Measurements from ENCODE around the gene TMPRSS6. TPM values are rescaled to one million over a fixed set of nuclear protein-coding genes. Genes with fewer than 3 reads are reported as not detected.

TMPRSS6 gene
- total and polyA plus RNA-seq, 2 of the 8 experiments (the other 6 are each of a cell fraction or from before 2014, with no cell fraction given): 0.02 TPM; not detected in 1

- H3K9ac ChIP-seq (replicated peaks in 1 of 4; ENCODE audit: extremely low read depth in 1 of 4, low read depth in 3 of 4, low read length in 3 of 4): no peak overlapping the region
- CTCF ChIA-PET (ENCODE audit: partially characterized antibody): interaction anchor here (0.7 to 2.8 kb wide), 11 partner anchors 12 to 196 kb away, joined by 3 to 11 read pairs (median 4); no protein-coding TSS in a partner anchor
Measured at GRCh38 chr22:37121887-37122591, 12.5 kb upstream of the TMPRSS6 start.

More at GRCh38 chr22:37121887-37122591, 12.5 kb upstream of the TMPRSS6 start:
- no peaks in the 10 kb centered on the region for H3K23me2 ChIP-seq (ENCODE audit: low read depth, low read length)
- no peak for FAIRE-seq
- WGBS, 2 experiments (ENCODE audit: extremely low coverage in 1 of 2, insufficient coverage in 1 of 2, insufficient read length in 1 of 2, insufficient replicate concordance in 2 of 2, low coverage in 1 of 2, low lambda C conversion rate in 2 of 2, missing lambda C conversion rate in 1 of 2): 77% methylated on average over 15 of the region's 15 CpGs; no CpG with 5 or more reads in 1 of the 2 experiments
- H3K9me3 ChIP-seq (ENCODE audit: insufficient read depth in 2 of 2, low read depth in 1 of 2, low read length in 1 of 2): no peaks in the 10 kb centered on the region
- H3K27me3 ChIP-seq (replicated peaks in 1 of 4; ENCODE audit: control insufficient read depth in 3 of 4, extremely low read depth in 1 of 4, insufficient read depth in 3 of 4, low read length in 3 of 4): 0 out of 7 replicates have a peak, but pooled peaks cover 0 to 2% (median 0%) of the 10 kb centered on the region in 4 experiments
- H3K4ac ChIP-seq (replicated peaks; ENCODE audit: insufficient read length, low read depth, low read length): no peak overlapping the region
- POLR2A ChIA-PET (ENCODE audit: partially characterized antibody): no interaction called here
- H2BK120ac ChIP-seq (replicated peaks; ENCODE audit: low read depth, low read length): no peak overlapping the region
- no peak overlapping the region for H3K23ac ChIP-seq (ENCODE audit: insufficient read length)
- H2BK15ac ChIP-seq (ENCODE audit: low read length): no peak overlapping the region
- H4K20me1 ChIP-seq (replicated peaks in 1 of 2; ENCODE audit: control insufficient read depth in 1 of 2, insufficient read depth in 2 of 2, low read length in 2 of 2): no peaks in the 10 kb centered on the region
- TF ChIP-seq SIN3A (conservative IDR thresholded peaks at IDR 0.05 in 1 of 2, IDR thresholded peaks at IDR 0.05 in 1 of 2; ENCODE audit: low read depth in 1 of 2, low read length in 2 of 2) (no peak), RFX5 (IDR thresholded peaks at IDR 0.05; ENCODE audit: borderline replicate concordance, low read depth, low read length) (no peak), TAF1 (IDR thresholded peaks at IDR 0.05; ENCODE audit: low read depth, low read length) (no peak), GABPA (IDR thresholded peaks at IDR 0.05; ENCODE audit: borderline replicate concordance, insufficient read depth, low read length) (no peak), RBBP5 (IDR thresholded peaks at IDR 0.05; ENCODE audit: borderline replicate concordance, low read depth, low read length) (no peak), GTF2F1 (IDR thresholded peaks at IDR 0.05; ENCODE audit: borderline replicate concordance, low read depth, low read length) (no peak), NANOG (IDR thresholded peaks at IDR 0.05; ENCODE audit: insufficient read depth, low read depth, low read length, poor library complexity, severe bottlenecking) (no peak)
- TF ChIP-seq, protein P1, sequence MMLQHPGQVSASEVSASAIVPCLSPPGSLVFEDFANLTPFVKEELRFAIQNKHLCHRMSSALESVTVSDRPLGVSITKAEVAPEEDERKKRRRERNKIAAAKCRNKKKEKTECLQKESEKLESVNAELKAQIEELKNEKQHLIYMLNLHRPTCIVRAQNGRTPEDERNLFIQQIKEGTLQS (IDR thresholded peaks at IDR 0.05; ENCODE audit: insufficient read depth, low read depth, low read length): no peak
- H2AK5ac ChIP-seq (ENCODE audit: low read depth, low read length): no peak overlapping the region
- H3K79me2 ChIP-seq (ENCODE audit: control insufficient read depth in 1 of 2, insufficient read depth in 2 of 2, low read length in 2 of 2): no peaks in the 10 kb centered on the region
- no peak overlapping the region for H4K8ac ChIP-seq (ENCODE audit: extremely low read depth, insufficient read depth, low read length)
- no peak overlapping the region for H2BK5ac ChIP-seq (ENCODE audit: low read depth, low read length)
- 0 out of 2 replicates have a peak overlapping the region, but pooled peaks have one; percentile 7 for H2AFZ ChIP-seq (ENCODE audit: low read length)
- no peak for DNase-seq (ENCODE audit: low read depth in 1 of 2, low spot score in 2 of 2)
- H4K5ac ChIP-seq (ENCODE audit: insufficient read length, low read depth, low read length): no peak overlapping the region
- no peak overlapping the region for H3K14ac ChIP-seq (ENCODE audit: insufficient read length)
- H3K27ac ChIP-seq (ENCODE audit: low read depth, low read length): no peak overlapping the region
- H3K4me2 ChIP-seq (ENCODE audit: insufficient read depth in 1 of 2, low read depth in 2 of 2, low read length in 2 of 2): no peak overlapping the region
- no peaks in the 10 kb centered on the region for H3K36me3 ChIP-seq (ENCODE audit: control insufficient read depth in 2 of 4, insufficient read depth in 4 of 4, low read length in 3 of 4)
- H2BK12ac ChIP-seq (ENCODE audit: low read depth, low read length): no peak overlapping the region
- H2BK20ac ChIP-seq (ENCODE audit: low read length): no peak overlapping the region
- no peak overlapping the region for H3K18ac ChIP-seq (ENCODE audit: extremely low read depth, low read length)
- H3K79me1 ChIP-seq (ENCODE audit: low read depth, low read length): no peaks in the 10 kb centered on the region
- no peak overlapping the region for H3K56ac ChIP-seq (replicated peaks; ENCODE audit: insufficient read length, low read depth, low read length)
- no peak overlapping the region for H4K91ac ChIP-seq (replicated peaks; ENCODE audit: insufficient read length, low read length)
- peaks cover 0 to 7% (median 2%) of the 10 kb centered on the region in 4 experiments; a peak in 5 of 7 replicates for H3K4me1 ChIP-seq (replicated peaks in 1 of 4; ENCODE audit: control insufficient read depth in 3 of 4, insufficient read depth in 4 of 4, low read length in 3 of 4)
- no peak overlapping the region for H3K4me3 ChIP-seq (ENCODE audit: extremely low read depth in 1 of 4, insufficient read depth in 2 of 4, low read depth in 3 of 4, low read length in 4 of 4)
